Neural crest cell (in vitro differentiated cells): ENCODE results near the gene PHC1. TPM values are rescaled to one million over a fixed set of nuclear protein-coding genes. Genes with fewer than 3 reads are reported as not detected.

Experiments
- DNase-seq: peaks from one replicate; pipeline ENCODE4 v3.0.0; 2021; ENCODE audit warnings: low read depth, mixed read lengths, low spot score
- H3K27ac Mint-ChIP-seq: one replicate; pipeline ENCODE4 v1.8.0; 2021; ENCODE audit warnings: mild to moderate bottlenecking, mixed read lengths; ENCODE audit not compliant: unreplicated experiment
- H3K27me3 Mint-ChIP-seq: 2 replicates; pipeline ENCODE4 v1.8.0; 2021; ENCODE audit warnings: low read depth, mild to moderate bottlenecking, mixed read lengths
- H3K36me3 Mint-ChIP-seq: 2 replicates; pipeline ENCODE4 v1.8.0; 2021; ENCODE audit warnings: low read depth, mild to moderate bottlenecking, mixed read lengths
- H3K4me1 Mint-ChIP-seq: 2 replicates; pipeline ENCODE4 v1.8.0; 2021; ENCODE audit warnings: mixed read lengths
- H3K4me3 Mint-ChIP-seq: one replicate; pipeline ENCODE4 v1.8.0; 2021; ENCODE audit warnings: mild to moderate bottlenecking, mixed read lengths
- H3K9me3 Mint-ChIP-seq: 2 replicates; pipeline ENCODE4 v1.8.0; 2021; ENCODE audit warnings: mixed read lengths
- CTCF ChIP-seq: fragments of 200-600 bp; sonication (generic); conservative IDR thresholded peaks from 2 replicates; pipeline ENCODE4 v1.5.0; 2021; ENCODE audit warnings: antibody characterized with exemption, mild to moderate bottlenecking
- total RNA-seq: library from RNA; stranded (reverse); gene quantifications from 2 replicates; pipeline ENCODE4 v1.2.1, GENCODE V29; 2021

Gene PHC1
- total RNA-seq, 1 donor from 2014 or later, result 108 TPM

- TF ChIP-seq CTCF, result no peak
- no peak for DNase-seq
- Mint-ChIP-seq H3K4me3 (no peak overlapping the region), H3K9me3 (peaks cover 2% of the 10 kb centered on the region), H3K4me1 (no peaks in the 10 kb centered on the region), H3K36me3 (peaks cover 37% of the 10 kb centered on the region), H3K27ac (no peak overlapping the region), H3K27me3 (no peaks in the 10 kb centered on the region)
Measured at GRCh38 chr12:8960176-8960575, 45.9 kb downstream of the PHC1 start.

GRCh38 chr12:8968761-8969160 is 54.5 kb downstream of the PHC1 start:
- no peaks in the 10 kb centered on the region for H3K27me3 Mint-ChIP-seq
- DNase-seq, result no peak
- peaks cover 12% of the 10 kb centered on the region for H3K9me3 Mint-ChIP-seq
- peaks cover 30% of the 10 kb centered on the region for H3K36me3 Mint-ChIP-seq
- H3K27ac Mint-ChIP-seq, result no peak overlapping the region
- no peak overlapping the region for H3K4me3 Mint-ChIP-seq
- TF ChIP-seq CTCF, result no peak
- no peaks in the 10 kb centered on the region for H3K4me1 Mint-ChIP-seq

- Mint-ChIP-seq H3K36me3 (peaks cover 24% of the 10 kb centered on the region), H3K27me3 (no peaks in the 10 kb centered on the region), H3K4me3 (no peak overlapping the region), H3K27ac (no peak overlapping the region), H3K4me1 (no peaks in the 10 kb centered on the region), H3K9me3 (peaks cover 10% of the 10 kb centered on the region)
- no peak for DNase-seq
- TF ChIP-seq CTCF, result no peak
Measured at GRCh38 chr12:8969861-8970411, 55.6 kb downstream of the PHC1 start.

GRCh38 chr12:8970432-8970831 is 56.1 kb downstream of the PHC1 start:
- TF ChIP-seq CTCF, result no peak
- DNase-seq, result no peak
- H3K27me3 Mint-ChIP-seq, result no peaks in the 10 kb centered on the region
- no peaks in the 10 kb centered on the region for H3K4me1 Mint-ChIP-seq
- H3K9me3 Mint-ChIP-seq, result peaks cover 10% of the 10 kb centered on the region
- H3K27ac Mint-ChIP-seq, result no peak overlapping the region
- peaks cover 26% of the 10 kb centered on the region for H3K36me3 Mint-ChIP-seq
- no peak overlapping the region for H3K4me3 Mint-ChIP-seq

- TF ChIP-seq CTCF, result no peak
- no peak overlapping the region for H3K27ac Mint-ChIP-seq
- H3K4me1 Mint-ChIP-seq, result no peaks in the 10 kb centered on the region
- H3K27me3 Mint-ChIP-seq, result no peaks in the 10 kb centered on the region
- no peaks in the 10 kb centered on the region for H3K9me3 Mint-ChIP-seq
- DNase-seq, result no peak
- H3K4me3 Mint-ChIP-seq, result no peak overlapping the region
- H3K36me3 Mint-ChIP-seq, result peaks cover 7% of the 10 kb centered on the region
Measured at GRCh38 chr12:8980137-8980536, 65.8 kb downstream of the PHC1 start.
